Measurements from ENCODE around the gene DLX1. TPM values are rescaled to one million over a fixed set of nuclear protein-coding genes. Genes with fewer than 3 reads are reported as not detected.

DLX1 gene
- total RNA-seq, 1 experiment from 2014 or later = 2.0 TPM

- H3K27ac ChIP-seq (ENCODE audit: low read depth, low read length) = no peak overlapping the region
- no peaks in the 10 kb centered on the region for H3K9me3 ChIP-seq (ENCODE audit: control insufficient read depth in 1 of 2, insufficient read depth in 1 of 2, low read depth in 1 of 2, low read length in 2 of 2)
These were observed 38.3 kb upstream of the DLX1 start for GRCh38 chr2:172046866-172047565.

GRCh38 chr2:172047566-172048507 lies 37.5 kb upstream of the DLX1 start:
- Histone ChIP-seq H3K9ac (ENCODE audit: low read length) (no peak overlapping the region), H3K79me2 (ENCODE audit: insufficient read depth, low read length) (no peaks in the 10 kb centered on the region), H3K4me3 (replicated peaks in 1 of 2; ENCODE audit: low read depth in 1 of 2, low read length in 2 of 2) (no peak overlapping the region), H3K9me3 (ENCODE audit: control insufficient read depth in 1 of 2, insufficient read depth in 1 of 2, low read depth in 1 of 2, low read length in 2 of 2) (no peaks in the 10 kb centered on the region), H3K27ac (ENCODE audit: low read depth, low read length) (no peak overlapping the region), H4K20me1 (ENCODE audit: insufficient read depth) (no peaks in the 10 kb centered on the region), H3K9me2 (ENCODE audit: insufficient read depth) (no peaks in the 10 kb centered on the region), H2AFZ (ENCODE audit: low read depth, low read length, poor library complexity, severe bottlenecking) (no peak overlapping the region), H3K4me1 (ENCODE audit: control insufficient read depth in 1 of 2, insufficient read depth in 2 of 2, low read length in 2 of 2) (no peaks in the 10 kb centered on the region), H3K27me3 (ENCODE audit: insufficient read depth, low read length) (no peaks in the 10 kb centered on the region), H3K4me2 (ENCODE audit: low read length) (no peak overlapping the region), H3K36me3 (ENCODE audit: control insufficient read depth in 1 of 2, insufficient read depth in 2 of 2, low read length in 2 of 2) (no peaks in the 10 kb centered on the region)
- intact Hi-C loops (cut with micrococcal nuclease) = no loop called here
- no TSS peak for BruUV-seq (replicated peaks)
- DNase-seq (ENCODE audit: low read depth, low spot score) (no peak), ATAC-seq (no peak)
- CTCF ChIA-PET = no interaction called here
- POLR2A ChIA-PET = no interaction called here
- RAD21 ChIA-PET (ENCODE audit: low non-redundant PET in 1 of 2, low total read pairs in 2 of 2, uncharacterized antibody in 2 of 2, unreplicated experiment in 2 of 2) = no interaction called here
- no peak for TF ChIP-seq ATF3 (IDR thresholded peaks at IDR 0.05)
- TF ChIP-seq ZNF274 (IDR thresholded peaks at IDR 0.05; ENCODE audit: low read depth, low read length) = no peak
- TF ChIP-seq CTCF (IDR thresholded peaks at IDR 0.05 in 2 of 3, conservative IDR thresholded peaks at IDR 0.05 in 1 of 3; ENCODE audit: borderline replicate concordance in 1 of 3, insufficient read depth in 1 of 3, low read depth in 2 of 3, low read length in 2 of 3) = no peak
- TF ChIP-seq YY1 (IDR thresholded peaks at IDR 0.05; ENCODE audit: extremely low read depth, insufficient replicate concordance, low read depth, low read length) = no peak
- TF ChIP-seq CBX3 (IDR thresholded peaks at IDR 0.05; ENCODE audit: low read depth) = no peak
- TF ChIP-seq ZBTB33 (IDR thresholded peaks at IDR 0.05; ENCODE audit: extremely low read depth, insufficient replicate concordance, low read length) = no peak
- TF ChIP-seq JUND (IDR thresholded peaks at IDR 0.05) = no peak
- no peak for TF ChIP-seq TCF7L2 (IDR thresholded peaks at IDR 0.05; ENCODE audit: borderline replicate concordance, extremely low read depth, insufficient read depth, insufficient read length)

More at GRCh38 chr2:172046866-172047565, 38.3 kb upstream of the DLX1 start:
- Histone ChIP-seq H3K4me1 (ENCODE audit: control insufficient read depth in 1 of 2, insufficient read depth in 2 of 2, low read length in 2 of 2) (no peaks in the 10 kb centered on the region), H4K20me1 (ENCODE audit: insufficient read depth) (no peaks in the 10 kb centered on the region), H3K4me3 (replicated peaks in 1 of 2; ENCODE audit: low read depth in 1 of 2, low read length in 2 of 2) (no peak overlapping the region), H3K36me3 (ENCODE audit: control insufficient read depth in 1 of 2, insufficient read depth in 2 of 2, low read length in 2 of 2) (no peaks in the 10 kb centered on the region), H3K9me2 (ENCODE audit: insufficient read depth) (no peaks in the 10 kb centered on the region), H3K79me2 (ENCODE audit: insufficient read depth, low read length) (no peaks in the 10 kb centered on the region), H2AFZ (ENCODE audit: low read depth, low read length, poor library complexity, severe bottlenecking) (no peak overlapping the region), H3K4me2 (ENCODE audit: low read length) (no peak overlapping the region), H3K27me3 (ENCODE audit: insufficient read depth, low read length) (no peaks in the 10 kb centered on the region), H3K9ac (ENCODE audit: low read length) (no peak overlapping the region)
- BruUV-seq (replicated peaks) = no TSS peak
- TF ChIP-seq JUND (IDR thresholded peaks at IDR 0.05) = no peak
- TF ChIP-seq EZH2 (IDR thresholded peaks at IDR 0.05) = no peak
- TF ChIP-seq TCF7L2 (IDR thresholded peaks at IDR 0.05; ENCODE audit: borderline replicate concordance, extremely low read depth, insufficient read depth, insufficient read length) = no peak
- intact Hi-C loops (cut with micrococcal nuclease) = no loop called here
- CTCF ChIA-PET = no interaction called here
- DNase-seq (ENCODE audit: low read depth, low spot score) (no peak), ATAC-seq (no peak)
- RAD21 ChIA-PET (ENCODE audit: low non-redundant PET in 1 of 2, low total read pairs in 2 of 2, uncharacterized antibody in 2 of 2, unreplicated experiment in 2 of 2) = no interaction called here
- POLR2A ChIA-PET = no interaction called here
